PC-3 (cell line): ENCODE data around the gene LRCOL1. TPM values are rescaled to one million over a fixed set of nuclear protein-coding genes. Genes with fewer than 3 reads are reported as not detected.

Experiments used
- ATAC-seq: fragments of 200-7000 bp; cut with Tn5 transposase; 2 replicates; pipeline ENCODE4 v1.9.1; 2020; ENCODE audit warnings: mild to moderate bottlenecking, moderate library complexity
- BruUV-seq: library from RNA; stranded (reverse); fragments of 400-500 nt; replicated peaks from 2 replicates; lab custom pipeline; 2021; lab: Mats Ljungman, UMichigan
- CTCF ChIA-PET: fragments of 300-600 bp; sonication (Branson Sonifier 250); formaldehyde crosslinking; loops from one replicate; lab custom pipeline; 2022; ENCODE audit warnings: antibody characterized with exemption; lab: Charles Lee
- POLR2A ChIA-PET: fragments of 300-600 bp; sonication (Branson Sonifier 250); formaldehyde crosslinking; loops from one replicate; lab custom pipeline; 2022; ENCODE audit warnings: antibody characterized with exemption; ENCODE audit not compliant: unreplicated experiment; lab: Charles Lee
- DNase-seq: peaks from one replicate; pipeline ENCODE4 v3.0.0-alpha.2; 2015
- H2AFZ ChIP-seq: fragments of 300-600 bp; sonication (generic); 2 replicates; pipeline ENCODE4 v1.6.0; 2016; ENCODE audit warnings: antibody characterized with exemption, low read length
- H3F3A ChIP-seq: fragments of 300-600 bp; sonication (generic); one replicate; pipeline ENCODE4 v1.6.0; 2017; ENCODE audit warnings: antibody characterized with exemption, low read length, control low read depth, mild to moderate bottlenecking; ENCODE audit not compliant: unreplicated experiment
- H3K27ac ChIP-seq: fragments of 300-600 bp; sonication (generic); 2 replicates; pipeline ENCODE4 v1.5.1; 2016; ENCODE audit warnings: mild to moderate bottlenecking, low read length
- H3K27me3 ChIP-seq: fragments of 300-600 bp; sonication (generic); 2 replicates; pipeline ENCODE4 v1.6.1; 2016; ENCODE audit warnings: low read length, mixed read lengths
- H3K36me3 ChIP-seq: fragments of 300-600 bp; sonication (generic); 2 replicates; pipeline ENCODE4 v1.6.1; 2016; ENCODE audit warnings: low read depth, mixed run types, low read length, mixed read lengths
- H3K4me1 ChIP-seq: fragments of 300-600 bp; sonication (generic); 2 replicates; pipeline ENCODE4 v1.5.1; 2016; ENCODE audit warnings: low read length; ENCODE audit not compliant: insufficient read depth
- H3K4me2 ChIP-seq: fragments of 300-600 bp; sonication (generic); 2 replicates; pipeline ENCODE4 v1.6.0; 2016; ENCODE audit warnings: low read length
- H3K4me3 ChIP-seq: fragments of 300-600 bp; sonication (generic); 2 replicates; pipeline ENCODE4 v1.5.1; 2016; ENCODE audit warnings: mild to moderate bottlenecking, low read length, mixed read lengths
- H3K79me2 ChIP-seq: fragments of 300-600 bp; sonication (generic); 2 replicates; pipeline ENCODE4 v1.6.1; 2017; ENCODE audit warnings: low read length, mixed read lengths
- H3K9ac ChIP-seq: fragments of 300-600 bp; sonication (generic); 2 replicates; pipeline ENCODE4 v1.6.0; 2016; ENCODE audit warnings: mild to moderate bottlenecking, low read length
- H3K9me2 ChIP-seq: fragments of 300-600 bp; sonication (generic); replicated peaks from 2 replicates; pipeline ENCODE4 v1.6.1; 2016; ENCODE audit warnings: mixed run types, low read length, mixed read lengths
- H3K9me3 ChIP-seq: fragments of 300-600 bp; sonication (generic); 2 replicates; pipeline ENCODE4 v1.6.1; 2016; ENCODE audit warnings: low read length, mixed read lengths
- H4K20me1 ChIP-seq: fragments of 300-600 bp; sonication (generic); 2 replicates; pipeline ENCODE4 v1.6.1; 2016; ENCODE audit warnings: low read length, mixed read lengths
- EZH2 ChIP-seq: fragments of 300-600 bp; sonication (generic); IDR thresholded peaks from one replicate; pipeline ENCODE4 v1.6.1; 2017; ENCODE audit warnings: antibody characterized with exemption, mild to moderate bottlenecking, low read length; ENCODE audit not compliant: unreplicated experiment
- EZH2phosphoT487 ChIP-seq: fragments of 300-600 bp; sonication (generic); IDR thresholded peaks from 2 replicates; pipeline ENCODE4 v1.6.1; 2018; ENCODE audit warnings: mild to moderate bottlenecking, antibody characterized with exemption, low read length, borderline replicate concordance
- intact Hi-C: fragments of 100-400 bp; cut with micrococcal nuclease; formaldehyde crosslinking; loops from 2 replicates; pipeline ENCODE4 v1.9.0; 2023
- total RNA-seq: library from RNA; depleted of rRNA; stranded (reverse); fragments of >200 nt; gene quantifications from 2 replicates; pipeline ENCODE4 v1.2.3, GENCODE V29; 2014
- TF ChIP-seq, protein P1 (sequence below): fragments of 300-600 bp; sonication (generic); conservative IDR thresholded peaks from 2 replicates; pipeline ENCODE4 v1.5.1; 2017; ENCODE audit warnings: antibody characterized with exemption, low read depth, mild to moderate bottlenecking, low read length

LRCOL1 gene
- total RNA-seq, 1 experiment from 2014 or later, result not detected

DNA sequence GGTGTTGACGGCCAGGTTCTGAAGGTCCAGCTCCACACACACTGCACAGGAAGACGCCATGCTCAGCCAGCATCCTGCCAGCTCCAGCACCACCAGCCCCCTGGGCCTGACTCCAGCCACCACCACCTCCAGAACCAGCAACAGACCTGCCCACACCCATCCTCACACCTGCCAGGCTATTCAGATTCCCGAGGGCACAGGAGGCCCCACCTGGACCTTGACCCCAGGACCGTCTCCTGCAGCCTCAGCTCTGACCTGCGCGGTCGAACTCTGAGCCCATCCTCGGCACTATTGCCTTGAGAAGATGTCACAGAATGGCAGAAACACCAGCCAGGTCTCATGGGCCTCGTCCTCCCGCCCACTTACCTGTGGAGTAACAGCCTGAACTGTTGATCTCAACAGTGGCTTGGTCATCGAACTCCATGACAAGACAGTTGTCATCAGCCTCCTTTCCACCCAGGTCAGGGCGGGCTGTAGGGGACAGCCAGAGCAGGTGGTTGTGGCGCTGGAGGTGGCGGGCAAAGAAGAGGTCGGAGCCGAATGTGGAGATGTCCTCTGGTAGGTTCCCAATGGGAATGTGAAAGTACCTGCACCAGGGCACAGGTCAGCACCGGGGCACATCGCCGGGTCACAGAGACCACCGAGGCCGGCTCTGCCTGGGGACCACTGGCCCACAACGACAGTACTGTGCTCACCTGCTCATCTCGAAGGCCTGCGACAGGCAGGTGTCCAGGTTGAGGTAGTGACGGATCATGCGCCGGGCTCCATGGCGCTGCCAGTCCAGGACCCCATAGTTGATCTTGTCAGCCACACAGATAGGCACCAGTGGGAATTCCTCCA, 31.6 kb upstream of the LRCOL1 start:
- ChIA-PET POLR2A (no interaction called here), CTCF (no interaction called here)
- ATAC-seq (no peak), DNase-seq (no peak)
- Histone ChIP-seq H4K20me1 (no peaks in the 10 kb centered on the region), H3K79me2 (no peaks in the 10 kb centered on the region), H3K4me3 (no peak overlapping the region), H3K9ac (no peak overlapping the region), H3F3A (no peaks in the 10 kb centered on the region), H2AFZ (no peak overlapping the region), H3K4me2 (no peak overlapping the region), H3K9me2 (no peaks in the 10 kb centered on the region), H3K4me1 (no peaks in the 10 kb centered on the region), H3K27ac (no peak overlapping the region), H3K9me3 (no peaks in the 10 kb centered on the region), H3K36me3 (peaks cover 41% of the 10 kb centered on the region), H3K27me3 (no peaks in the 10 kb centered on the region)
- TSS peak; percentile 18 for BruUV-seq
- no peak for TF ChIP-seq EZH2phosphoT487
- no peak for TF ChIP-seq EZH2
- TF ChIP-seq, protein P1, sequence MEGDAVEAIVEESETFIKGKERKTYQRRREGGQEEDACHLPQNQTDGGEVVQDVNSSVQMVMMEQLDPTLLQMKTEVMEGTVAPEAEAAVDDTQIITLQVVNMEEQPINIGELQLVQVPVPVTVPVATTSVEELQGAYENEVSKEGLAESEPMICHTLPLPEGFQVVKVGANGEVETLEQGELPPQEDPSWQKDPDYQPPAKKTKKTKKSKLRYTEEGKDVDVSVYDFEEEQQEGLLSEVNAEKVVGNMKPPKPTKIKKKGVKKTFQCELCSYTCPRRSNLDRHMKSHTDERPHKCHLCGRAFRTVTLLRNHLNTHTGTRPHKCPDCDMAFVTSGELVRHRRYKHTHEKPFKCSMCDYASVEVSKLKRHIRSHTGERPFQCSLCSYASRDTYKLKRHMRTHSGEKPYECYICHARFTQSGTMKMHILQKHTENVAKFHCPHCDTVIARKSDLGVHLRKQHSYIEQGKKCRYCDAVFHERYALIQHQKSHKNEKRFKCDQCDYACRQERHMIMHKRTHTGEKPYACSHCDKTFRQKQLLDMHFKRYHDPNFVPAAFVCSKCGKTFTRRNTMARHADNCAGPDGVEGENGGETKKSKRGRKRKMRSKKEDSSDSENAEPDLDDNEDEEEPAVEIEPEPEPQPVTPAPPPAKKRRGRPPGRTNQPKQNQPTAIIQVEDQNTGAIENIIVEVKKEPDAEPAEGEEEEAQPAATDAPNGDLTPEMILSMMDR, result no peak
- intact Hi-C loops, result no loop called here

DNA sequence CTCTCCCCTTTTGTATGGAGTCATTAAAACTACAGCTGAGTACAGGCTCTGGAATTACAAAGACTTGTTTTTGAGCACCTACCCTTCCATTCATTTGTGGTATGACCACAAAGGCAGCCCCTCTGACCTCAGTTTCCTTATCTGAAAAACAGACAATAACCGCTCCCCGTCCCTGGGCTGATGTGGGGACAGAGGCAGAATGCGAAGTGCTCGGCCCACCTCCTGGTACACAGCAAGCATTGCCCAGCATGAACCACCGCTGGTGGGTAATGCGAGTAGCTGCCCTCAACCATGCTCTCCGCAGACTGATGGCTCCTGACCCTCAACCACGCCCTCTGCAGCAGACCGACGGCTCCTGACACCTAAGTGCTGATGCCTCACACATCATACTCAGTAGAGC, 30.6 kb upstream of the LRCOL1 start:
- CTCF ChIA-PET, result no interaction called here

More for the DNA sequence above, 30.6 kb upstream of the LRCOL1 start:
- Histone ChIP-seq H3K9ac (no peak overlapping the region), H3K4me1 (no peaks in the 10 kb centered on the region), H3K4me3 (no peak overlapping the region), H3F3A (no peaks in the 10 kb centered on the region), H3K9me2 (no peaks in the 10 kb centered on the region), H3K4me2 (no peak overlapping the region), H2AFZ (no peak overlapping the region), H4K20me1 (no peaks in the 10 kb centered on the region), H3K27ac (no peak overlapping the region), H3K79me2 (no peaks in the 10 kb centered on the region), H3K36me3 (peaks cover 42% of the 10 kb centered on the region), H3K27me3 (no peaks in the 10 kb centered on the region), H3K9me3 (no peaks in the 10 kb centered on the region)
- DNase-seq (no peak), ATAC-seq (no peak)
- TF ChIP-seq EZH2 (no peak), EZH2phosphoT487 (no peak)
- TF ChIP-seq, protein P1, result no peak
- intact Hi-C loops, result no loop called here
- POLR2A ChIA-PET, result no interaction called here
- BruUV-seq, result no TSS peak
